ENCODE results near the gene PTPRN2. TPM values are rescaled to one million over a fixed set of nuclear protein-coding genes. Genes with fewer than 3 reads are reported as not detected.
A peak's percentile ranks its signal among the peaks of the same experiment; 100 is the strongest.

Gene PTPRN2
- total RNA-seq, 1 donor, result 0.09 TPM

DNA sequence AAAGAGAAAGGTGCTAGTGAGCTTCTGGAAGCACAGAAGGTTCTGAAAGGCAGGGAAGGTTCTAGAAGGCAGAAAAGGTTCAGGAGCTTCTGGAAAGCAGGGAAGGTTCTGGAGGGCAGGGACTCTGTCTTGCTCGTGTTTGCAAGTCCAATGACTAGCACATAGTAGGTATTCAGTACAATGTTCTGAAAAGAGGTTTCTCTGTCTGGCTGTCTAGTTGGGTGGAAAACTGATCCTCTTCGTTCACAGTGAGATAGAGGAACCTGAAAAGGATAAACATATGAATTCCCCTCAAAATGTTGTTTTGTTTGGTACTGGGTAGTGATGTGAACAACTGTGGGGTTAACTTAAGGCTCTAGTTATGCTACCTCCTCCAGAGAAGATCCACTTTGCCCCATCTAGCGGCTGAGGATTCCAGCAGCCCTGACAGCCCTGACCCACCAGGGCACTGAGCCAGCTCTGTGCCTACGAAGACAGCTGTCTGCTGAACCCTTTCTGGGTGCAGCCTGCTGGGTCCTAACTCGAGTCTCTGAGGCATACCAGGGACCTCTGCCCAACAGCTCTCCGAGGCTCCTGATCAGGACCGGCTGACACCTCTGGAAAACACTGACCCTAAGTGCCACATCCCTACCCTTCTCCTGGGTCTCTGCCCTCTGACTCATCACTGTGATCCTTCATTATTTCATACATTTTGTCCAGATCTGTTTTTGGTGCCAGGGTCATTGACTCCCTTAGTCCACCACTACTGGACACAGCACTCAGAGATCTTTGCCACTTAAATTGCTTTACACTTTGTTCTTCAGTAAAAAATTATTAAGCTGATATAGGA, 15.4 kb downstream of the PTPRN2 start:
- no peak for DNase-seq (ENCODE audit: low read depth)
- no peak for TF ChIP-seq CTCF (IDR thresholded peaks at IDR 0.05; ENCODE audit: insufficient read depth, low read length)
- no peak overlapping the region for H3K4me3 ChIP-seq (ENCODE audit: low read depth, low read length)

DNA sequence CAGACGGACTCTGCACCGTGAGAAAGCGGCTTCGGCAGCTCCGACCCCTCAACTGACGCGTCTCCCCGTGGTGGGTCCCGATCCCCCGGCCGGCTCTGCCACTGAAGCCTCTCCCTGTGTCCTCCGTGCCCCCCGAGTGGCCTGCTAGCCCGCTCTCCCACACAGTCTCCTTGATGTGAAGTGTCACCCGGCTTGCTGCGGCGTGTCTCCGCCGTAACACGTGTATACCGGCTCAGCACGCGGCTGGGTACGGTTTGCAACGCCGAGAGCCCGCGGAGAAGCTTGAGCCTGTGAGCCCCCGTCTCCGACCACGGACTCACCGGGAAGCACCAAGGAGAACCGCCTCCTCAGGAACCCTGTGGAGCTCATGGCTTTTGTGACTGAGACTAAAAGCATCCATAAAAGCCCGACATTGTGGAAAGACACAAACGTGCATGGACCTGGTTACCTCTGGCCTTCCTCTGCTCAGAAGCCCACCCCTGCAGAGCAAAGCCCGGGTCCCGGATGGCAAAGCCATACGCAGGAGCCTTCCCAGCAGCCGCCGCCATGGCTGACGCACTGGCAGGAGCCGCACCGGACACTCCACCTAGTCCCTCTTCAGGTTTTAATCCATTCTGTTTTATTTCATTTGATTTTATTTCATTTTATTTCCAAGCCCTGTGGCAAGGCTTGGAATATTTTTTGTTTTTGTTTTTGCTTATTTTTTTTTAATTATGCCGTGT, 17.0 kb downstream of the PTPRN2 start:
- TF ChIP-seq CTCF (IDR thresholded peaks at IDR 0.05; ENCODE audit: insufficient read depth, low read length), result no peak
- no peak for DNase-seq (ENCODE audit: low read depth)
- H3K4me3 ChIP-seq (ENCODE audit: low read depth, low read length), result no peak overlapping the region

GRCh38 chr7:158569858-158570323, 17.7 kb downstream of the PTPRN2 start:
- no peak overlapping the region for H3K4me3 ChIP-seq (ENCODE audit: low read depth, low read length)
- no peak for DNase-seq (ENCODE audit: low read depth)
- no peak for TF ChIP-seq CTCF (IDR thresholded peaks at IDR 0.05; ENCODE audit: insufficient read depth, low read length)

GRCh38 chr7:158568974-158569857, 18.4 kb downstream of the PTPRN2 start:
- H3K4me3 ChIP-seq (ENCODE audit: low read depth, low read length), result no peak overlapping the region
- no peak for TF ChIP-seq CTCF (IDR thresholded peaks at IDR 0.05; ENCODE audit: insufficient read depth, low read length)
- DNase-seq (ENCODE audit: low read depth), result peak; percentile 4

GRCh38 chr7:158567153-158567603, 20.4 kb downstream of the PTPRN2 start:
- no peak overlapping the region for H3K4me3 ChIP-seq (ENCODE audit: low read depth, low read length)
- DNase-seq (ENCODE audit: low read depth), result no peak
- TF ChIP-seq CTCF (IDR thresholded peaks at IDR 0.05; ENCODE audit: insufficient read depth, low read length), result no peak

- no peak overlapping the region for H3K4me3 ChIP-seq (ENCODE audit: low read depth, low read length)
- TF ChIP-seq CTCF (IDR thresholded peaks at IDR 0.05; ENCODE audit: insufficient read depth, low read length), result no peak
- no peak for DNase-seq (ENCODE audit: low read depth)
Measured at GRCh38 chr7:158564663-158565035, 23.0 kb downstream of the PTPRN2 start.

Measured in fibroblast of the aortic adventitia (primary cell).